ENCODE measurements around the gene IRGQ. TPM values are rescaled to one million over a fixed set of nuclear protein-coding genes. Genes with fewer than 3 reads are reported as not detected.

Gene IRGQ
- total RNA-seq, 1 experiment from 2014 or later = 24.6 TPM

GRCh38 chr19:43575955-43576878 lies 19.7 kb downstream of the IRGQ start:
- H3K9me3 ChIP-seq (replicated peaks) = no peaks in the 10 kb centered on the region
- H3K4me1 ChIP-seq = no peaks in the 10 kb centered on the region
- no peaks in the 10 kb centered on the region for H3K27me3 ChIP-seq
- H3K36me3 ChIP-seq = no peaks in the 10 kb centered on the region
- H3K4me3 ChIP-seq = peak overlapping the region; percentile 65
- no peak for DNase-seq
- H3K27ac ChIP-seq = no peak overlapping the region

- Histone ChIP-seq H3K27me3 (no peaks in the 10 kb centered on the region), H3K4me3 (peak within 1 kb of the TSS; percentile 65), H3K9me3 (replicated peaks) (no peaks in the 10 kb centered on the region), H3K27ac (peak within 1 kb of the TSS; percentile 51), H3K36me3 (no peaks in the 10 kb centered on the region), H3K4me1 (no peaks in the 10 kb centered on the region)
- peak; percentile 98 to 99 for DNase-seq
These were observed 20.6 kb downstream of the IRGQ start, which contains the start of the genes PINLYP and XRCC1 for GRCh38 chr19:43575156-43575950. TSS of gene PINLYP (plus strand) at chr19:43575801. CDS start at chr19:43577192, 1,391 bp downstream. TSS of gene XRCC1 (minus strand) at chr19:43575527. CDS start at chr19:43575458, 69 bp downstream.

GRCh38 chr19:43574424-43575155 lies 21.3 kb downstream of the IRGQ start:
- peak overlapping the region; percentile 51 for H3K27ac ChIP-seq
- no peaks in the 10 kb centered on the region for H3K4me1 ChIP-seq
- H3K9me3 ChIP-seq (replicated peaks) = no peaks in the 10 kb centered on the region
- H3K4me3 ChIP-seq = peak overlapping the region; percentile 65
- peak; percentile 55 to 59 for DNase-seq
- no peaks in the 10 kb centered on the region for H3K36me3 ChIP-seq
- no peaks in the 10 kb centered on the region for H3K27me3 ChIP-seq

GRCh38 chr19:43572171-43572588 lies 23.8 kb downstream of the IRGQ start:
- H3K36me3 ChIP-seq = no peaks in the 10 kb centered on the region
- H3K4me1 ChIP-seq = no peaks in the 10 kb centered on the region
- no peaks in the 10 kb centered on the region for H3K27me3 ChIP-seq
- DNase-seq = no peak
- H3K4me3 ChIP-seq = no peak overlapping the region
- H3K9me3 ChIP-seq (replicated peaks) = no peaks in the 10 kb centered on the region
- no peak overlapping the region for H3K27ac ChIP-seq

- Histone ChIP-seq H3K4me3 (no peak overlapping the region), H3K9me3 (replicated peaks) (no peaks in the 10 kb centered on the region)
These were observed 25.7 kb downstream of the IRGQ start for GRCh38 chr19:43570174-43570791.

GRCh38 chr19:43569657-43570056 lies 26.3 kb downstream of the IRGQ start:
- H3K9me3 ChIP-seq (replicated peaks) = no peaks in the 10 kb centered on the region
- DNase-seq = no peak
- no peaks in the 10 kb centered on the region for H3K36me3 ChIP-seq
- H3K27ac ChIP-seq = no peak overlapping the region
- no peak overlapping the region for H3K4me3 ChIP-seq
- H3K4me1 ChIP-seq = no peaks in the 10 kb centered on the region
- H3K27me3 ChIP-seq = no peaks in the 10 kb centered on the region

More at GRCh38 chr19:43570174-43570791, 25.7 kb downstream of the IRGQ start:
- H3K36me3 ChIP-seq = no peaks in the 10 kb centered on the region
- H3K4me1 ChIP-seq = no peaks in the 10 kb centered on the region
- no peaks in the 10 kb centered on the region for H3K27me3 ChIP-seq
- no peak for DNase-seq
- H3K27ac ChIP-seq = no peak overlapping the region

GRCh38 chr19:43564800-43565199 lies 31.1 kb downstream of the IRGQ start:
- H3K4me1 ChIP-seq = no peaks in the 10 kb centered on the region
- H3K4me3 ChIP-seq = no peak overlapping the region
- no peak overlapping the region for H3K27ac ChIP-seq
- H3K27me3 ChIP-seq = no peaks in the 10 kb centered on the region
- H3K9me3 ChIP-seq (replicated peaks) = no peaks in the 10 kb centered on the region
- no peaks in the 10 kb centered on the region for H3K36me3 ChIP-seq
- no peak for DNase-seq

- Histone ChIP-seq H3K9me3 (replicated peaks) (no peaks in the 10 kb centered on the region), H3K27me3 (no peaks in the 10 kb centered on the region), H3K4me1 (no peaks in the 10 kb centered on the region), H3K4me3 (no peak overlapping the region), H3K27ac (no peak overlapping the region), H3K36me3 (peaks cover 2% of the 10 kb centered on the region)
- no peak for DNase-seq
These were observed 32.0 kb downstream of the IRGQ start for GRCh38 chr19:43563816-43564457.

- H3K9me3 ChIP-seq (replicated peaks) = no peaks in the 10 kb centered on the region
- peak; percentile 30 to 44 for DNase-seq
- H3K4me1 ChIP-seq = no peaks in the 10 kb centered on the region
- H3K4me3 ChIP-seq = no peak overlapping the region
- no peaks in the 10 kb centered on the region for H3K27me3 ChIP-seq
- peaks cover 6% of the 10 kb centered on the region for H3K36me3 ChIP-seq
- H3K27ac ChIP-seq = no peak overlapping the region; the same call in 1 of the 2 replicates
These were observed 33.2 kb downstream of the IRGQ start for GRCh38 chr19:43562698-43563241.

GRCh38 chr19:43562226-43562697 lies 33.7 kb downstream of the IRGQ start:
- H3K4me1 ChIP-seq = no peaks in the 10 kb centered on the region
- H3K9me3 ChIP-seq (replicated peaks) = no peaks in the 10 kb centered on the region
- peaks cover 6% of the 10 kb centered on the region for H3K36me3 ChIP-seq
- no peak overlapping the region for H3K27ac ChIP-seq
- H3K27me3 ChIP-seq = no peaks in the 10 kb centered on the region
- no peak overlapping the region for H3K4me3 ChIP-seq
- DNase-seq = no peak

GRCh38 chr19:43561139-43561970 lies 34.6 kb downstream of the IRGQ start:
- no peak for DNase-seq
- Histone ChIP-seq H3K4me1 (no peaks in the 10 kb centered on the region), H3K27ac (no peak overlapping the region), H3K9me3 (replicated peaks) (no peaks in the 10 kb centered on the region), H3K4me3 (no peak overlapping the region), H3K27me3 (no peaks in the 10 kb centered on the region), H3K36me3 (peaks cover 6% of the 10 kb centered on the region)

GRCh38 chr19:43560687-43561086 lies 35.2 kb downstream of the IRGQ start:
- Histone ChIP-seq H3K4me1 (no peaks in the 10 kb centered on the region), H3K4me3 (no peak overlapping the region), H3K9me3 (replicated peaks) (no peaks in the 10 kb centered on the region), H3K27ac (no peak overlapping the region), H3K36me3 (peaks cover 7% of the 10 kb centered on the region), H3K27me3 (no peaks in the 10 kb centered on the region)
- DNase-seq = no peak

All from SJCRH30 (cell line).